Endodermal cell (in vitro differentiated cells): Measurements from ENCODE around the gene RNF130. TPM values are rescaled to one million over a fixed set of nuclear protein-coding genes. Genes with fewer than 3 reads are reported as not detected.

Experiments used
- DNase-seq: peaks from one replicate; pipeline ENCODE4 v3.0.0-alpha.2; 2017
- H3K27ac ChIP-seq: 2 replicates; pipeline ENCODE4 v1.5.1; 2013; ENCODE audit warnings: mild to moderate bottlenecking, low read depth, low read length, moderate library complexity
- H3K27me3 ChIP-seq: 2 replicates; pipeline ENCODE4 v1.6.1; 2013; ENCODE audit warnings: mild to moderate bottlenecking, low read length, moderate library complexity; ENCODE audit not compliant: insufficient read depth, control insufficient read depth, poor library complexity, severe bottlenecking
- H3K36me3 ChIP-seq: 2 replicates; pipeline ENCODE4 v1.7.0; 2013; ENCODE audit warnings: mild to moderate bottlenecking, low read length, moderate library complexity; ENCODE audit not compliant: control insufficient read depth, insufficient read depth
- H3K4me1 ChIP-seq: one replicate; pipeline ENCODE4 v1.7.0; 2013; ENCODE audit warnings: low read length; ENCODE audit not compliant: control insufficient read depth, insufficient read depth
- H3K4me3 ChIP-seq: 2 replicates; pipeline ENCODE4 v1.5.1; 2013; ENCODE audit warnings: mild to moderate bottlenecking, low read length, moderate library complexity
- H3K9ac ChIP-seq: 2 replicates; pipeline ENCODE4 v1.6.1; 2013; ENCODE audit warnings: mild to moderate bottlenecking, low read length, moderate library complexity; ENCODE audit not compliant: poor library complexity, severe bottlenecking; ENCODE audit errors: extremely low read depth
- H3K9me3 ChIP-seq: 2 replicates; pipeline ENCODE4 v1.6.1; 2013; ENCODE audit warnings: mild to moderate bottlenecking, low read length, moderate library complexity; ENCODE audit not compliant: control insufficient read depth
- H3K27ac Mint-ChIP-seq: 2 replicates; pipeline ENCODE4 v1.8.0; 2020; ENCODE audit warnings: mixed read lengths
- H3K27me3 Mint-ChIP-seq: 2 replicates; pipeline ENCODE4 v1.8.0; 2021; ENCODE audit warnings: mild to moderate bottlenecking, mixed read lengths; ENCODE audit not compliant: insufficient read depth
- H3K36me3 Mint-ChIP-seq: 2 replicates; pipeline ENCODE4 v1.8.0; 2020; ENCODE audit warnings: low read depth, mixed read lengths
- H3K4me1 Mint-ChIP-seq: 2 replicates; pipeline ENCODE4 v1.8.0; 2020; ENCODE audit warnings: mixed read lengths
- H3K4me3 Mint-ChIP-seq: 2 replicates; pipeline ENCODE4 v1.8.0; 2020; ENCODE audit warnings: mild to moderate bottlenecking, moderate library complexity, mixed read lengths
- H3K9me3 Mint-ChIP-seq: 2 replicates; pipeline ENCODE4 v1.8.0; 2020; ENCODE audit warnings: mild to moderate bottlenecking, mixed read lengths
- CTCF ChIP-seq: fragments of 200-600 bp; sonication (generic); conservative IDR thresholded peaks from 2 replicates; pipeline ENCODE4 v1.5.0; 2021; ENCODE audit warnings: antibody characterized with exemption, mild to moderate bottlenecking
- WGBS, 2 experiments: methylation state at CpG; one replicate each; pipeline versions ENCODE4 v1.1.5 to v1.1.7; 2013; ENCODE audit warnings: missing lambda C conversion rate in 2 of 2, mixed read lengths in 1 of 2; ENCODE audit not compliant: insufficient coverage in 1 of 2, insufficient read length in 1 of 2; 5-methylcytosine and 5-hydroxymethylcytosine counted together
- total RNA-seq, 2 donors: library from RNA; stranded (reverse); fragmentation: NEBNext Ultra II Directional in 1 of 2; extraction: Animal tissue kit (Norgen Biotek cat#: 25700) in 1 of 2; gene quantifications; 2 replicates in 1 of 2; 3 replicates in 1 of 2; pipeline ENCODE4 v1.2.1, GENCODE V29; 2021

RNF130 gene
- total RNA-seq, 2 donors from 2014 or later: 64.7 to 74.4 TPM

GRCh38 chr5:180008433-180008832 is 63.1 kb downstream of the RNF130 start:
- Mint-ChIP-seq H3K9me3 (no peaks in the 10 kb centered on the region), H3K4me3 (no peak overlapping the region), H3K36me3 (peaks cover 37% of the 10 kb centered on the region), H3K27me3 (no peaks in the 10 kb centered on the region), H3K27ac (peak overlapping the region; percentile 89), H3K4me1 (peaks cover 49% of the 10 kb centered on the region)
- no peaks in the 10 kb centered on the region for H3K27me3 ChIP-seq
- TF ChIP-seq CTCF: no peak
- no peaks in the 10 kb centered on the region for H3K9me3 ChIP-seq
- DNase-seq: no peak
- H3K36me3 ChIP-seq: peaks cover 54% of the 10 kb centered on the region
- WGBS, 2 experiments: 94 to 97% methylated on average over 6 to 7 of the region's 7 CpGs
- peaks cover 20% of the 10 kb centered on the region for H3K4me1 ChIP-seq
- H3K4me3 ChIP-seq: no peak overlapping the region
- peak overlapping the region; percentile 9 for H3K27ac ChIP-seq
- H3K9ac ChIP-seq: no peak overlapping the region

DNA sequence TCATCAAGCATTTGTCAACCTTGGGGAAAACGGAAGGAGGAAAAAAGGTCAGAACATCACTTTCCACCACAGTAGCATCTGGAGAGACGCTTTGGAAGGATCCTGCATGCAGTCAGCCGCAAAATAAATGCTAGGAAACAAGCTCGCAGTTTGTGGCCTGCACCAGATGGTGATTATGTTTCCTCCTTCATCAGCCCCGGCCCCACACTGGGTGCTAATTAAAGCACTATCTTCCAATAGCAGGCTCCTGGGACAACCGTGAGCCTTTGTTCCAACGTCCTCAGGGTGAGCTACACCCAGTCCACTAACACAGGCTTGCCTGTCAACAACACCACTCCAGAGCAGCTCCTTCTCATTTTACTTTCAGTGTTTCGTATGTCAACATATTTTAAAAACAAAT is 64.0 kb downstream of the RNF130 start:
- peaks cover 49% of the 10 kb centered on the region for H3K4me1 Mint-ChIP-seq
- 33 to 58% methylated on average over 5 to 8 of the region's 8 CpGs for WGBS, 2 experiments

DNA sequence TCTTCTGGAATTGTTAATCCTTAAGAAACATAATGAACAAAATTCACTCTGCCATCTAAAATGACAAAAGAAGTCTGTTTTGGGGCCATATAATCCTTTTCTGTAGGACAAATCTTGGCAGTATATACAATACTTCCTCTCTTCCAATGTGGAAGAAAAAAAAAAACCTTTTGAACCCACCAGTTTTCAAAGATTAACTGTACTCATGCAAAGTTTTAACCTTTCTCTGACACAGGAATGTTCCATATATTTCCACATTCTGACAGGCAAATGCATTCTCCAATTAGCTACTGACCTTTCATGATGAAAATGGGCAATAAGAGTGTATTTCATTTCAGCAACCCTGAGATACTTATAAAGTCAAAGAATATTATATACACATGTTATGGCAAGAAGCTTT is 65.4 kb downstream of the RNF130 start:
- no peak overlapping the region for H3K4me3 Mint-ChIP-seq
- peaks cover 30% of the 10 kb centered on the region for H3K36me3 Mint-ChIP-seq
- H3K4me1 Mint-ChIP-seq: peaks cover 49% of the 10 kb centered on the region
- peak overlapping the region; percentile 12 for H3K27ac Mint-ChIP-seq
- Histone ChIP-seq H3K27me3 (no peaks in the 10 kb centered on the region), H3K9me3 (peaks cover 6% of the 10 kb centered on the region), H3K27ac (no peak overlapping the region), H3K36me3 (peaks cover 54% of the 10 kb centered on the region), H3K4me3 (no peak overlapping the region), H3K4me1 (peaks cover 20% of the 10 kb centered on the region), H3K9ac (no peak overlapping the region)
- no peaks in the 10 kb centered on the region for H3K27me3 Mint-ChIP-seq
- no peak for TF ChIP-seq CTCF
- DNase-seq: no peak
- no peaks in the 10 kb centered on the region for H3K9me3 Mint-ChIP-seq

More for the DNA sequence above, 64.0 kb downstream of the RNF130 start:
- Histone ChIP-seq H3K27ac (peak overlapping the region; percentile 16), H3K27me3 (no peaks in the 10 kb centered on the region), H3K4me3 (peak overlapping the region; percentile 71), H3K9me3 (no peaks in the 10 kb centered on the region), H3K36me3 (peaks cover 53% of the 10 kb centered on the region), H3K9ac (peak overlapping the region; percentile 47), H3K4me1 (peaks cover 20% of the 10 kb centered on the region)
- Mint-ChIP-seq H3K4me3 (peak overlapping the region; percentile 16), H3K9me3 (no peaks in the 10 kb centered on the region), H3K27ac (peak overlapping the region; percentile 89), H3K36me3 (peaks cover 31% of the 10 kb centered on the region), H3K27me3 (no peaks in the 10 kb centered on the region)
- DNase-seq: peak; percentile 89
- TF ChIP-seq CTCF: no peak
